Measurements from ENCODE around the gene CDX2. TPM values are rescaled to one million over a fixed set of nuclear protein-coding genes. Genes with fewer than 3 reads are reported as not detected.

The CDX2 gene
- total RNA-seq, 3 donors from 2014 or later, result 0.33 TPM; not detected in 2

DNA sequence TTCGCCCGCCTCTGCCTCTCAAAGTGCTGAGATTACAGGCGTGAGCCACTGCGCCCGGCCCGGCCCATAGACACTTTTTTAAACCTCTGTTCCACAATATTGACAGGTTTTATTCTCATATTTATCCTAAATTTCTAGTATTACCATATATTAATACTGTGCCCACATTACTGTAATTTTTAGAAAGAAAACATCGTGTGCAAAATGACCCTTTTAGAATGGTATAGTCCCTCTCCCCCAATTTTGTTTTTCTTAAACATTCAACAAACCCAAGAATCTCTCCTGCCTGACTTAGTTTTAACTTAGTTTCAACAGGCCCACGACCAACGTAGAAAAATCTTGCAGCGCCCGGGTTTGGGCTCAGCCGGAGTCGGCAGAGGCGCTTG lies 9.1 kb downstream of the CDX2 start:
- Histone ChIP-seq H3K36me3 (no peaks in the 10 kb centered on the region), H3K9me3 (no peaks in the 10 kb centered on the region), H3K4me3 (peak overlapping the region in 2 of 3 donors; percentile 42 to 59), H3K27me3 (peaks cover 3 to 94% of the 10 kb centered on the region in 2 donors), H3K27ac (no peak overlapping the region), H3K4me1 (peaks cover 0 to 8% of the 10 kb centered on the region in 2 donors)
- intact Hi-C loops (cut with DNase I; ENCODE audit: low total_unique reads), result no loop called here
- no peak for DNase-seq (ENCODE audit: low spot score in 2 of 2)
- TF ChIP-seq, protein P1, sequence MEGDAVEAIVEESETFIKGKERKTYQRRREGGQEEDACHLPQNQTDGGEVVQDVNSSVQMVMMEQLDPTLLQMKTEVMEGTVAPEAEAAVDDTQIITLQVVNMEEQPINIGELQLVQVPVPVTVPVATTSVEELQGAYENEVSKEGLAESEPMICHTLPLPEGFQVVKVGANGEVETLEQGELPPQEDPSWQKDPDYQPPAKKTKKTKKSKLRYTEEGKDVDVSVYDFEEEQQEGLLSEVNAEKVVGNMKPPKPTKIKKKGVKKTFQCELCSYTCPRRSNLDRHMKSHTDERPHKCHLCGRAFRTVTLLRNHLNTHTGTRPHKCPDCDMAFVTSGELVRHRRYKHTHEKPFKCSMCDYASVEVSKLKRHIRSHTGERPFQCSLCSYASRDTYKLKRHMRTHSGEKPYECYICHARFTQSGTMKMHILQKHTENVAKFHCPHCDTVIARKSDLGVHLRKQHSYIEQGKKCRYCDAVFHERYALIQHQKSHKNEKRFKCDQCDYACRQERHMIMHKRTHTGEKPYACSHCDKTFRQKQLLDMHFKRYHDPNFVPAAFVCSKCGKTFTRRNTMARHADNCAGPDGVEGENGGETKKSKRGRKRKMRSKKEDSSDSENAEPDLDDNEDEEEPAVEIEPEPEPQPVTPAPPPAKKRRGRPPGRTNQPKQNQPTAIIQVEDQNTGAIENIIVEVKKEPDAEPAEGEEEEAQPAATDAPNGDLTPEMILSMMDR (IDR thresholded peaks at IDR 0.05), result no peak
- no peak for TF ChIP-seq POLR2A (IDR thresholded peaks at IDR 0.05)
- no peak for TF ChIP-seq POLR2AphosphoS5 (IDR thresholded peaks at IDR 0.05)

DNA sequence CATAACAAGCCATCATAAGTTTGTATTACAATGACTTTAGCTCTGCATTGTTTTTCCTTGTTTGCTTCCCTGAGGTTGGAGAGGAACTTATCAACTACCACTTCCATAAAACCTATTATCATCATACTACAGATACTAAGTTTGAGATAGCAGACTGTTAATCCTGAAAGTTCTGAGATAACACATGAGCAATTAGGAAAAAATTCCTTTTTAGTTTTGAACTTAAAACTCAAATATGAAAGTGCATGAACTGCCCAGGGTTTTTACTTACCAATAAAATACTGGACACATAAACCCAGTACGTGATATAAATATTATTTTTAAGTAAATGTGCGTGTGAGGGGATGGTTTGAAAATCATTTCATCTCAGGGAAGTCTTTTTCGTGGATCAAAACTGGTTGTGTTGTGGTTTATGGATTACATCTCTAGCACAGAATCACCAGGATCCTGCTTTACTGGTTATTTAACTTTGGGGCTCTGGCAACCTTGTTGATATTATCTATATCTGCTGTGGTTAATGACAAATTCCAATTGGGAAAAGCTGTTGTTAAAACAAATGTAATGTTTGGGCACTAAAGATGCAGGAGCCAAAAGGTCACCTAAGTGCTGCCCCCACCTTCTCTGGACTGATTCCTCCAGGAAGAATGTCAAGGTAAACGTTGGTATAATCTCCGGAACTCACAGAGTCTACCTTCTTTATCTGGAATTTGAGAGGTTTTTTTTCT lies 12.4 kb downstream of the CDX2 start:
- H3K4me3 ChIP-seq, result no peak overlapping the region
- H3K36me3 ChIP-seq, result no peaks in the 10 kb centered on the region
- TF ChIP-seq, protein P1 (IDR thresholded peaks at IDR 0.05), result no peak
- TF ChIP-seq POLR2A (IDR thresholded peaks at IDR 0.05), result no peak
- no peak for TF ChIP-seq POLR2AphosphoS5 (IDR thresholded peaks at IDR 0.05)
- peaks cover 0 to 8% of the 10 kb centered on the region in 2 donors for H3K4me1 ChIP-seq
- peaks cover 3 to 91% of the 10 kb centered on the region in 2 donors for H3K27me3 ChIP-seq
- H3K9me3 ChIP-seq, result no peaks in the 10 kb centered on the region
- intact Hi-C loops (cut with DNase I; ENCODE audit: low total_unique reads), result no loop called here
- no peak overlapping the region for H3K27ac ChIP-seq
- no peak for DNase-seq (ENCODE audit: low spot score in 2 of 2)

DNA sequence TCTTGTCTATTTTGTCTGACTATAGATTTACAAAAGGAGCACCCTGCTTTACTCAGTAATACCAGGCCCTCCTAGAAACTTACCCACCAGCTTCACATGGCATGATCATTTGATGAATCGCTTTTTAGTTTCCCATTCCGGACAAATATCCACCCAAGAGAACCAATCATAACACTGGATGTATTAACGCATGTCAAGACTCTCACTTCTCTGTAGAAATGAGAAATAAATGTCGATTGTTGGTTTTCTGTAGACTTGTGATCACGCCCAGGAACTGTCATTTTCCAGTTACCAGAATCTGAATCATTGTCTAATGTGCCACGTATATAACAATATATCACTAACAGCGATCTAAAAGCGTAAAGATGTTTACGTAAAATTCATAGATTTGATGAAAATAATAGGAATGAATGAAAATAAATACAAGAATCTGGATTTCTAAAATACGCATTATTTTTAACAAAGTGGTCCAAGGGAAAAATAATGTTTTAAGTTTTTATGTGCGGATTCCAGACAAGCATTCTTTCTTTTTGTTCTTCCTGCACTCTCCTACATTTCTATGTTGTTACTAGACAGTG lies 14.0 kb downstream of the CDX2 start:
- H3K27me3 ChIP-seq, result peaks cover 3 to 75% of the 10 kb centered on the region in 2 donors

DNA sequence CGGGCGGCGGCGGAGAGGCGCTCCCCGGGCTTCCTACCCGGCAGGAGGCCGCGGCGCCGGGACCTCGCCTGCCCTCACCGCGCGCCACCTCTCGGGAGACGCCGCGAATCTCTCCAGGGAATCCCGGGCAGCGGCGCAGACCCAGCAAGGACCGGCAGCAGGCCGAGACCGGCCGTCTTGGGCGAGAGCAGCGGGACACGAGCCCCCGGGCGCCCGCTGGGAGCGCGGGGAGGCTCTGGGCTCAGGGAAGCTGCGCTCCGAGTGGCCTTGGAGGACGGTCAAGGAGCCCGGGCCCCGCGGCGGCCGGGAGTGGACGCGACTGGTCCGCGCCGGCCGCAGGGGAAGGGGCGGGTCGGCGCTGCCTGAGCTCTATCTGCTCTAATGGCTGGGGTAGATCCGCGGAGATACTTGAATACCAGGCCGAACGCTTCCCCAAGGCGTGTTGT lies 14.7 kb downstream of the CDX2 start:
- intact Hi-C loops (cut with DNase I; ENCODE audit: low total_unique reads), result no loop called here
- DNase-seq (ENCODE audit: low spot score in 2 of 2), result no peak
- H3K27ac ChIP-seq, result no peak overlapping the region
- H3K9me3 ChIP-seq, result no peaks in the 10 kb centered on the region
- no peak for TF ChIP-seq POLR2AphosphoS5 (IDR thresholded peaks at IDR 0.05)
- TF ChIP-seq, protein P1 (IDR thresholded peaks at IDR 0.05), result no peak
- no peak for TF ChIP-seq POLR2A (IDR thresholded peaks at IDR 0.05)
- no peaks in the 10 kb centered on the region for H3K36me3 ChIP-seq
- H3K4me3 ChIP-seq, result peak overlapping the region; percentile 32 to 63 (median 48)
- H3K4me1 ChIP-seq, result no peaks in the 10 kb centered on the region
- H3K27me3 ChIP-seq, result peaks cover 0 to 68% of the 10 kb centered on the region in 2 donors

More for the DNA sequence above, 14.0 kb downstream of the CDX2 start:
- Histone ChIP-seq H3K4me1 (no peaks in the 10 kb centered on the region), H3K27ac (no peak overlapping the region), H3K36me3 (no peaks in the 10 kb centered on the region), H3K4me3 (peak overlapping the region in 1 of 3 donors; percentile 63), H3K9me3 (no peaks in the 10 kb centered on the region)
- intact Hi-C loops (cut with DNase I; ENCODE audit: low total_unique reads), result no loop called here
- TF ChIP-seq, protein P1 (IDR thresholded peaks at IDR 0.05), result no peak
- no peak for TF ChIP-seq POLR2A (IDR thresholded peaks at IDR 0.05)
- TF ChIP-seq POLR2AphosphoS5 (IDR thresholded peaks at IDR 0.05), result no peak
- DNase-seq (ENCODE audit: low spot score in 2 of 2), result no peak
